GM18907 (cell line): Measurements from ENCODE around the gene ABHD5.

Experiments
- ATAC-seq: cut with Tn5 transposase; IDR thresholded peaks from one replicate; pipeline ENCODE4 v1.9.1; 2021; ENCODE audit warnings: mild to moderate bottlenecking, moderate library complexity; ENCODE audit not compliant: unreplicated experiment

Gene ABHD5

GRCh38 chr3:43709022-43709421 lies 18.3 kb downstream of the ABHD5 start:
- ATAC-seq = no peak

GRCh38 chr3:43710607-43711006 lies 19.9 kb downstream of the ABHD5 start:
- ATAC-seq = no peak

- ATAC-seq = no peak
These were observed 27.6 kb downstream of the ABHD5 start for GRCh38 chr3:43718296-43718695.

- ATAC-seq = no peak
These were observed 32.5 kb downstream of the ABHD5 start for GRCh38 chr3:43723121-43723734.

GRCh38 chr3:43726521-43726920 lies 35.8 kb downstream of the ABHD5 start:
- no peak for ATAC-seq

GRCh38 chr3:43727930-43728329 lies 37.2 kb downstream of the ABHD5 start:
- ATAC-seq = no peak

GRCh38 chr3:43728476-43728875 lies 37.7 kb downstream of the ABHD5 start:
- ATAC-seq = no peak

- no peak for ATAC-seq
These were observed 38.2 kb downstream of the ABHD5 start for GRCh38 chr3:43728947-43729346.

GRCh38 chr3:43729707-43730414 lies 39.1 kb downstream of the ABHD5 start:
- no peak for ATAC-seq

- no peak for ATAC-seq
These were observed 42.1 kb downstream of the ABHD5 start for GRCh38 chr3:43732747-43733425.

- ATAC-seq = no peak
These were observed 43.0 kb downstream of the ABHD5 start for GRCh38 chr3:43733459-43734384.

- no peak for ATAC-seq
These were observed 43.9 kb downstream of the ABHD5 start for GRCh38 chr3:43734685-43735084.

GRCh38 chr3:43735618-43736017 lies 44.9 kb downstream of the ABHD5 start:
- ATAC-seq = no peak

GRCh38 chr3:43736558-43737440 lies 46.1 kb downstream of the ABHD5 start:
- no peak for ATAC-seq

GRCh38 chr3:43738305-43738704 lies 47.6 kb downstream of the ABHD5 start:
- ATAC-seq = no peak

- no peak for ATAC-seq
These were observed 52.2 kb downstream of the ABHD5 start for GRCh38 chr3:43742920-43743319.

GRCh38 chr3:43747641-43748040 lies 56.9 kb downstream of the ABHD5 start:
- ATAC-seq = no peak

- ATAC-seq = no peak
These were observed 57.4 kb downstream of the ABHD5 start for GRCh38 chr3:43748179-43748578.

- no peak for ATAC-seq
These were observed 57.9 kb downstream of the ABHD5 start for GRCh38 chr3:43748645-43749044.

GRCh38 chr3:43752905-43753304 lies 62.2 kb downstream of the ABHD5 start:
- ATAC-seq = no peak
